HG03521 (cell line): ENCODE data around the gene SMNDC1.
"Not testable (repeated sequence)": the region's sequence is repeated elsewhere in the genome, so short reads cannot be mapped to it uniquely, and the experiment has no call there.

ENCODE experiments used
- ATAC-seq: cut with Tn5 transposase; IDR thresholded peaks from one replicate; pipeline ENCODE4 v1.9.1; 2021; ENCODE audit warnings: mild to moderate bottlenecking, moderate library complexity; ENCODE audit not compliant: unreplicated experiment

Gene SMNDC1

DNA sequence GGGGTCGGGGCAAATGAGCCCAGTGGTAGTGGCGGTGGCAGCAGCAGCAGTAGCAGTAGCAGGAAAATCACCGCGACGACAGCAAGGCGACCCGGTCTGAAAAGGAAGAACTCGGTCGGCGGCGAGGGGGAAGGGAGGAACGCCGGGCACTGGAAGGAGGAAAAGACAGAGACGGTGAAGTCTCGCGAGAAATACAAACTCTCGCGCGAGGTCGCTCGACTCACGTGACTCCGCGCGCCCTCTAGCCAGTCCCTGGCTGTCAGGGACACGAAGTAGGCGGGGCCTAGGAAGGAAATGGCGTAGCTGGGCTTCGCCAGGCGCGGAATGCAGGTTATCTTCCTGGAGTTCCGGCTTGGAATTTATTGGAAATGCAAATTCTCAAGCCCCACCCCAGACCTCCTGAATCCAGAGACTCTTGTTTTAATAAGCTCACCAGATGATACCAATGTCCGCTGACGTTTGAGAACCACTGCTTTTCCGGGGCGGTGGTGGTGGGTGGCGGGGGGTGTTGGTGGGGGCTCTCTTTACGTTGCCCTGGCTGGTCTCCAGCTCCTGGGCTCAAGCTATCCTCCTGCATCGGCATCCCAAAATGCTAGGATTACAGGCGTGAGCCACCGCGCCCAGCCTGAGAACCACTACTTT, at the start of gene SMNDC1:
SMNDC1 (minus strand) TSS at position 141 of the 642 bp plus-strand sequence. CDS start 1,333 bp downstream, outside the sequence.
- peak; percentile 92 for ATAC-seq

DNA sequence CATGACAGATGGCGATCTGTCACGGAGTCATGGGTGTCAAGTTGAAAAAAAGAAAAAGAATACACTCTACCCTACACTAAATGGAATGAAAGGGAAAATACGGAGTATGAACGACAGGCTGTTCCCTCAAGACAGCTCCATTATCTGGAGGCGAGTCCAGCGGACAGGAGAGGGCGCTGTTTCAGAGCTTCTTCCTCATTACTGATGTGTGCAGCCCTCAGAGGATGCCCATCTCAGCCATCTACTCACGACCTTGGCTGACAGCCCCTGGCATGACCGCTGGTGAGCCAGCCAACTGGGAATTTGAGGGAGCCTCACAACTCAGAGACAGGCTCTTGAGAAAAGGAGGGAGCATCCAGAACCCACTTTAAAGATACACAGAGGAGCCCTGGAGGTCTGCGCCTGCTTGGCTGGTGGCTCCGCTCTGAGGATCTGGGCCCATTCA, 49.6 kb upstream of the SMNDC1 start:
- ATAC-seq = no peak

DNA sequence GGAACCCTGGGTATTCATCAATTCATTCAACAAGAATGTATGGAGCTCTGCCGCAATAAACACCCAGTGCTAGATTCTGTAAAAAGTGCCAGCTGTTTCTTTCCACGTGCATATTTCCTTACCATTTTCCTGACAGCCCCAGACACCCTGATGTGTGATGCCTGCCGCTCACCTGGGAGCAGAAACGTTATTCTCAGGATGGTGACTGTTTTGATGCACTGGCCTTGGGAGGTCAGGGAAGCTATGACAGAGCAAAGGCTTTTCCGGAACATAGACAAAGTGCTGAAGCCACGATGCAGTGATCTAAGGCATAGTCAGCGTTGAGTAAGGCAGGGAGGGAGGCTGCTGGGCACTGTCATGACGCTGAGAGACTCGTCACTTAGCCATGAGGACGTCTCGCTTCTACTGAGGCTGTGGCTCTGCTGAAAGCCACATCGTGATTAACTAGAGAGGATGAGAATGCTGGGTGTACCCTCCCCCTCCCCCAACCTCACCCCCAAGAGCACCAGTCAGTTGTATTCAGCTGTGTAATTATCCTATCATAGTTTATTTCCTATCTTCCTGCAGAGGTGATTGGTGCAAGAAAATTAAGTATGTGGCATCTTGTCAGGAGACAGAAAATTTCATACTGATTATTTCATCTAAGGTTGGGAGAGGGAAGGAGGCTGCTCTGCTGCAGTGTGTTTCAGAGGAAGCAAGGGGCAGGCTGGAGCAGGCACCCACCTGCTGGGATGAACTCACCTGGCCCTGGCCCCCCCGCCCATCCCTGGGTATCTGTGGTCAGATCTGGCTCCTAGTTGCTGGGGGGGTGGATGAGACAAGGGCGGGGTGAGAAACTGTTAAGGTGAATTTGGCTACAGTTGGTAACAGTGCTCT, 48.8 kb upstream of the SMNDC1 start:
- no peak for ATAC-seq

DNA sequence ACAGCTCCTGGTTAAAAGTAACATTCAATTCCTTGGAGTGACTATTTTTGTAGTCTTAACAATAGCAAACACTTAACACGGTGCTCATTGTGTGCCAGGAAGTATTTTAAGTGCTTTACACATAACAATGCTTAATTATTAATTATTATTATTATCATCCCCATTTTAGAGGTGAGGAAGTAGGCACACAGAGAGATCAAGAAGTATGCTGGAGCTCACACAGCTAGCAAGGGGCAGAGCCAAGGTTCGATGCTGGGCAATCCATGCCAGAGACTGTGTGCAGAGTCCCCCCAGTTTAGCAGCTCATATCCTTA, 48.2 kb upstream of the SMNDC1 start:
- no peak for ATAC-seq

DNA sequence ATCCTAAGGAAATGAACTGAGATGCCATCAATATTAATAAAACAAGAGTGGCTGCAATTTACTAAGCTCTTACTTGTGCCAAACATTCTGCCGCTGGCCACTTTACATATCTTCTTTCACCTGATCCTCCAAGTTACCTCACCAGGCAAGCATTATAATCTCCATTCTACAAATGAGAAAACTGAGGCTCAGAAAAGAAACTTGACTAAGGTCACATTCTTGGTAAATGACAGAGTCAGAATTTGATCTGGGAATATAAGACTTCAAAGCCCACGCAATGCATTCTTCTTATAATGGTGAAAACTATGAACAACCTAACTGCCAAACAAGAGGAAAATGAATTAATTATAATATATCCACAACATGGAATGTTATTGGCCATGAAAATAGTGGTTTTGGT, 46.1 kb upstream of the SMNDC1 start:
- ATAC-seq = no peak

DNA sequence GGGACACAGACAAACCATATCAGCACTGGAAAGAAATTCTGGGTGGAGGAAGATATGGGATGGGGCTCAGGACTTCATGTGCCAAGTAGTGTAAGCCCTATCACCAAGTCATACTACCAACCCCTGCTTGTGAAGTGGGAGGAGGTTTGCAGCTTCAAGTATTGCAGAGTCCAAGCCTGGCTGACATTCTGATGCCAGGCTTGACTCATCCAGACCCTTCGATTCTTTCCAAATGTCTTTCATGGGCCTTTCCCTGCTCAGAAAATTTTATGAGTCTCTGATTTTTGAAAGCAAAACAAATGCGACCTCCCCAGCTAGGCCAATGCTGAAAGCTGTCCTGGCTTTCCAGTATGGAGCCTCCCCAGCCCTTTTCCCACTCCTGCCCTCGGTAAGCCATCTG, 45.1 kb upstream of the SMNDC1 start:
- ATAC-seq = no peak

DNA sequence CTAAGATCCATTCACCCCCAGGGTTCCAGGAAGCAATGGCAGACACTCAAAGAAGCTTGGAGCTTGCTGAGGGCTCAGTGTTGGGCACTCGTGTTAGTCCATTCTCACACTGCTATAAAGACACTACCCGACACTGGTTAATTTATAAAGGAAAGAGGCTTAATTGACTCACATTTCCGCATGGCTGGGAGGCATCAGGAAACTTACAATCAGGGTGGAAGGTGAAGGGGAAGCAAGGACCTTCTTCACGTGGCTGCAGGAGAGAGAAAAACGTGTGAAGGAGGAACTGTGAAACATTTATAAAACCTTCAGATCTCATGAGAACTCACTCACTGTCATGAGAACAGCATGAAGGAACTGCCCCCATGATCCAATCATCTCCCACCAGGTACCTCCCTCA, 44.7 kb upstream of the SMNDC1 start:
- no peak for ATAC-seq

DNA sequence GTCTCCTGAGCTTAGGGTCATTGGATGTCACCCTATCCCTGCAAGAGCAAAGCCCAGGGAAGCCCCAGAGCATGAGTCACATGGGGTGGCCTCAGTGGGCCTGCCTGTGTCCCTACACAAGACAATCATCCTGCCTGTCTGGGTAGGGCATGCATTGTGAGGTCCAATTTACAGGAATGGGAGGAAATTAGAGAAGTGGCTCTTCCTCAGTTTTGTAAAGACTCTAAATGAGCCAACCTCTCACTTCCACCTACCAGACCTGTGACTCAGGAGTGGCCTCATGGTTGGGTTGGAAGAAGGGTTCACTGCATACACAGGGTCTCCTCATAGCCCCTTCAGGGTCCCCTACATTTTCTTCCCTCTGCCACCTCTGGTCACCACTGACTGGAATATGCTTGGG, 43.6 kb upstream of the SMNDC1 start:
- ATAC-seq = no peak

DNA sequence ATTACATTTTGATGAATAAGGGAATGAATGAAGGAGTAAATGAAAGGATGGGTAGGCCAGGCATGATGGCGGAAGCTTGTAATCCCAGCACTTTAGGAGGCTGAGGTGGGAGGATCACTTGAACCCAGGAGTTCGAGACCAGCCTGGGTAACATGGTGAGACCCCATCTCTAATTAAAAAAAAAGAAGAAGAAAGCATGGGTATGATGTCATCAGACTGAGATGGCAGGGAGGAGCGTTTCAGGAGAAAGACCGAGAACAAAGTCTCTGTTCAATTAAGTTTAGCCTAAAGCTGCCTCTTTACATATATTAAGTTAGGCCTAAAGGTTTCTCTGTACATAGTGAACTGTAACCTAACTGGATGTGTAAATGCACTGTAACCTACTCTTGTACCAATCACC, 42.2 kb upstream of the SMNDC1 start:
- no peak for ATAC-seq

DNA sequence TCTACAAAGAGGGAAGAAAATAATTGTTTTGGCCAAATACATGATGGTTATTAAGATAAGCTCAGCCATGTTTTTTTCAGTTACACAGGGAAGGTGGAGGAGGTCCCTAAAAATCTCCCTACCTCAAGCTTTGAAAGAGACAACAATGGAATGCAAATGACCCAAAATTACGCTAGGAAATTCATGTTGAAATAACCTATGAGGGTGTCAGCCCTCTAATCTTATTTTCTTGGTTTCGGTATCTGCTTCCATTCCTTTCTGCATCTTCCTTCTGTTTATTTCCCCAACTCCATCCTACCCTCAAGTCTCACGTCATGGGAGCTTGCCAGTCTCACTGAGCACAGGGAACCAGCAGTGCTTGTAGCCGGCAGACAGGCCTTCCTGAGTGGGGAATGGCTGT, 40.6 kb upstream of the SMNDC1 start:
- ATAC-seq = no peak

DNA sequence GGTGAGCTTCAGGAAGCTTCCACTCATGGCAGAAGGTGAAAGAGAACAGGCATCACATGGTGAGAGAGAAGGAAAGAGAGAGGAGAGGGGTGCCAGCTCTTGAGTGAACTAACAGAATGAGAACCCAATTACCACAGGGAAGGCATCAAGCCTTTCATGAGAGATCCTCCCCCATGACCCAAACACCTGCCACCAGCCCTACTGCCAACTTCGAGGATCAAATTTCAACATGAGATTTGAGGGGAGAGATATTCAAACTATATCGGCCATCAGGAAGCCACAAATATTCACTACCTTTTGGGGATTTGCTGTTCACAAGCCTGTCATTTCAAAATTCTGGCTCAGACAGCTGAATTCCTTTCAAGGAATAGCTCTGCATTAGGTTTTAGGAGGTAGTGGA, 39.9 kb upstream of the SMNDC1 start:
- no peak for ATAC-seq

DNA sequence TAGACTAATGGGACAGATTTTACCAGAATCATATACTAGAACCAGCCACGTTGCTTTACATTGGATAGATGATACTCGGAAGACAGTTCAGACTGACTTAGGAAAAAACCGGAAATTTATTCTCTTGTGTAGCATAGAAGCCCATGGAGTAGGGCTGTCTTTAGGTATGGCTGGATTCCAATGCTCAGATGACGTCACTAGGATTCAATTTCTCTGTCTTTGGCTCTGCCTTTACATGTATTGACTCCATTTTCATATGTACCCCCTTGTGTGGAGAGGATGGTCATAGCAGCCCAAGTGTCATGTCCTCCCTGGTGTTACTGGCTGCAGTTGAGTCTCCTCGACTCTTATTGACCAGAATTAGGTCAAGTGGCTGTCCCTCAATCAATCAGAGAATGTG, 39.2 kb upstream of the SMNDC1 start:
- no peak for ATAC-seq

DNA sequence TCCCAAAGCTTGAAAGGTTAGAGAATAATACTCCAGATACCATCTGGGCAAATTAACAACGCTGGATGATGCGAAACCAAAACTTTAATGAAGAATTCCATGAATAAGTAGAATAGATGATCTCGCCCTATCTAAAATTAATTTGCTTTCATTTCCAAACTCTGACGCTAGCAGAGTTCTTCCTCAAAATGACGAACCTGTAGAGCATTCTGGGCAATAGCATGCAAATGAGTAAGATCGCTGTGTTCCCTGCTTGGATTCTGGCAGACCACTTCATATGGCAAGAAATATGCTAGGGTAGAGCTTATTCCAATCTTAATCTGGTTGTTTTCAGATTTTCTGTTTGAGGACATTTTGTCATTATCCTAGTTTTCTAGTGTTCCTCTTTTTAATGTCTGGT, 36.1 kb upstream of the SMNDC1 start:
- no peak for ATAC-seq

DNA sequence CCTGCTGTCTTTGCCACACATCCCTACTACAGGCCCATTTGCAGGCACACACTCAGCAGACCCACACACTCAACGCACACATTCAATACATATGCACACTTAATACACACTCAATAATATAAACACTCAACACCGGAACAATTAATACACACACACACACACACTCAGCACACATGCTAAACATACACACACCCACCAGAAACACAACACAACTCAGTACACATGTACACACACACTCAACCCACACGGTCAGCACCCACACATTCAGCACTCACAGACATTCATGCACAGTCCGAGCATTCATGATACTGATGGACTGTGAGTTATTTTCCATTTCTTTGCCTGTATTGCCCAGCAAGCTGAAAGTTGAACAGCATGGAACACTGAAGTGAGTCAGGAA, 35.4 kb upstream of the SMNDC1 start:
- ATAC-seq = no peak

DNA sequence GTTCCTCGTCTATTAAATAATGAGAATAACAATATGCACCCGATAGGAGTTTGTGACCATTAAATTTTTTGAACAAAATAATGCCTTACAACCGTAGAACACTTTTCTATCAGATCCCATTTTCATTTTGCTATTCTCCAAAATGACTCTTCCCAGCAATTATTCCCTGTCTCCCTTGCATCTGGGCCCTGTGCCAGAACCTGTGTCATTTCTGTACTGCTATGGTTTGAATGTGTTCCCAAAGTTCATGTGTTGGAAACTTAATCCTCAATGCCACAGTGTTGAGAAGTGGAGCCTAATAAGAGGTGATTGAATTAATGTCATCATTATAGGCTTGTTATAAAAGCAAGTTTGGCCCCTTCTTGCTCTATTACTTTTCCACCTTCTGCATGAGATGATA, 33.2 kb upstream of the SMNDC1 start:
- ATAC-seq = no peak

DNA sequence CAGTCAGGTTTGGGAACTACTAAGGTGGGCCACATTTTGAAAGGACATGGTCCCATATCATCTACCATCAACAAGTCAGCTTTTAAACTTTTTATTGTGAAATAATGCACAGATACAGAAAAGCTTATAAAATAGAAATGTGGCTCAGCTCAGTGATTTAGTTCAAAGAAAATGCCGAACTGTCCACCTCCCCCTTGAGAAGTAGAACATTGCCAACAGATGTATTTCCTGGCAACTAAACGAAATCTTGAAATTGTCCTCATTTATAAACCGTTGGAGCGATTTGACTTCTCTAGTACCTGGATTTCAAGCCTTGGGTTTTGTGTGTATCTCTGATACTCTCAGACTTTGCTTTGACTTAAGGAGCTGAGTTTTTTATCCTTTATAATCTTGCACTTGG, 32.7 kb upstream of the SMNDC1 start:
- ATAC-seq = no peak

DNA sequence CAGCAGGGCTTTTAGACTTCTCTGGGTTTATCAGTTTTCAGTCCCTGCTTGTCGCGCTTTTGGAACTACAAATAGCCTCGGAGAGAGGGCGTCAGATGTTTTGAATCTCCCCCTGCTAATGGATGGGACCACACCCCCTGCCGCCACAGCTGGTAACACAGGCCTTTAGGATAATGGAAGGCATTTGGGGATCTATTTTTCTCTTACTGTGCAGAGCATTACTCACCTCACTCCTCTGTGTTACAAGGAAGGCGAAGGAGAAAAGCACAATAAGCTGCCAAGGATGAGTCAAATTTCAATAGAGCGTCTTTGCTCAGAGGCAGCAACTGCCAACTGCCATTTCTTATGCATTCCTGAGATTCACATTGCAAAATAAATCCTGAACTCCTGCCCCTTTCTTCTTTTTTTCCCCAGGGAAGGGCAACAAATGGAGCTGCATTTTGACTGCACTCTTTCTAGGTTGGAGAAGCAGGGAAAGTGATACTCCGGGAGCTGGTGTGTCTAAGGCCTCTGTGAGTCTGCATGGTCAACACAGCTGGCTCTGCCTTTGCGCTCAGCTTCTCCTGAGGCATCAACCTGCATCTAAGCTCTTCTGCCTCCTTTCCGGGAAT, 31.5 kb upstream of the SMNDC1 start:
- ATAC-seq = no peak

DNA sequence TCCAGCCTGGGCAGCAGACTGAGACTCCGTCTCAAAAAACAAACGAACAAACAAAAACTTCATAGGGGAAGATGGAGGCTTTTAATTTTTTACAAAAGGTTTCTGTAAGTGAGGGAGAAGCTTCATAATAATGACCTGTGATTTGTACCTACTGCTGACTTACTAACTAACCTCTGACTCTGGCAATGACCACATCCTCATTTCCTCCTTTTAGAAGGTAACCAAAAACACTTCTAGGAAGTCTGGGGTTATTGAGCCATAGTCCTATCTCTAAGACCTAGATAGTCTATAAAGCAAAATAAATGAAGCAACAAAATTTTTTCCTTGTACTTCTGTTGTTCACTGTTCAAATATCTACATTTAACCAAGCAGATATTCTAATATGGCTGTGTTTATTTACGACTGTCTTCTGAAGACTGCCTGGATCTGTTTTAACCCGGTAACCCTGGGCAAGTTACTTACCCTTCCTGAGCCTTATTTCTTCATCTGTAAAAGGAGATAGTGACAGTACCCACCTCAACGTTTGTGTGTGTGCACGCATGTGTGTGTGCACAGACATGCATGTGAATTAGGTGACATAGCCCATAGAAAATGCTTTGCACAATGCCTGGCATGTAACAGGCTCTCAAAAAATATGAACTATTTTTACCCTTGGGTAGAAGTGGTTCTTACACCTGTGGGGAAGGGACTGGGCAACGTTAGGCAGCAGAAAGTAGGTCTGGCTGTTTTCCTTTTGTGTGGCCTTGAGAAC, 30.8 kb upstream of the SMNDC1 start:
- ATAC-seq = no peak

DNA sequence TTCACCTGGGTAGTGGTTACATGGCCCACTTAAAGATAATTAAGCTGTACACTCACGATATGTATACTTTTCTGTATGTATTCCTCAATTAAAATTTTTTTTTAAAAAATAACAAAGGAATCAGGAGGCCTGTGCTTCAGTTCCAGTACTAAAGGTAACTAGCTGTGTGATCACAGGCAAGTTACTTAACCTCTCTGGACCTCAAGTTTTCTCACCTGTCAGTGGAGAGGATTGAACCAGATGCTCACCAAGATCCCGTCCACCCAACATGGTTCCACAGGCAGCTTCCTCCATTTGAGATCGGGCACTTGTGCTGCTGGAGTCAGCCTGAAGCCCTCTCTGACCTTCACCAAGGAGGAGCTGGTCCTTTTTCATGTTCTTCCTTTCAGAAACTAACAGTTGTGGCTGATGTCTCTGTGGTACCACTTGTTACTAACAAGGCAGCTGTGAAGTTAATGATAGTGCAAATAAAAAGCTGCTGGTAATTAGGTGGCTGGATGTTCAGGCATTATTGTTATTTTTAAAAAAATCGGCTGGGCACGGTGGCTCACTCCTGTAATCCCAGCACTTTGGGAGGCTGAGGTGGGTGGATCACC, 29.4 kb upstream of the SMNDC1 start:
- no peak for ATAC-seq

DNA sequence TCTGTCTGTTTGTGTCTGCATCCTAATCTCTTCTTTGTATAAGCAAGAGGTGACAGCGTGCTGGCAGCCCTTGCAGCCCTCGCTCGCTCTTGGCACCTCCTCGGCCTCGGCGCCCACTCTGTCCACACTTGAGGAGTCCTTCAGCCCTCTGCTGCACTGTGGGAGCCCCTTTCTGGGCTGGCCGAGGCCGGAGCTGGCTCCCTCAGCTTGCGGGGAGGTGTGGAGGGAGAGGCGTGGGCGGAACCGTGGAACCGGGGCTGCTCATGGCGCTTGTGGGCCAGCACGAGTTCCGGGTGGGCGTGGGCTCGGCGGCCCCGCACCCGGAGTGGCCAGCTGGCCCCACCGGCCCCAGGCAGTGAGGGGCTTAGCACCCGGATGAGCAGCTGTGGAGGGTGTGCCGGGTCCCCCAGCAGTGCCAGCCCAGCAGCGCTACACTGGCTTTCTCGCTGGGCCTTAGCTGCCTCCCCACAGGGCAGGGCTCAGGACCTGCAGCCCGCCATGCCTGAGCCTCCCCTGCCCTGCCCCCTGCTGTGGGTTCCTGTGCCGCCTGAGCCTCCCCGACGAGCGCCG, 26.6 kb upstream of the SMNDC1 start:
- not testable (repeated sequence) for ATAC-seq

DNA sequence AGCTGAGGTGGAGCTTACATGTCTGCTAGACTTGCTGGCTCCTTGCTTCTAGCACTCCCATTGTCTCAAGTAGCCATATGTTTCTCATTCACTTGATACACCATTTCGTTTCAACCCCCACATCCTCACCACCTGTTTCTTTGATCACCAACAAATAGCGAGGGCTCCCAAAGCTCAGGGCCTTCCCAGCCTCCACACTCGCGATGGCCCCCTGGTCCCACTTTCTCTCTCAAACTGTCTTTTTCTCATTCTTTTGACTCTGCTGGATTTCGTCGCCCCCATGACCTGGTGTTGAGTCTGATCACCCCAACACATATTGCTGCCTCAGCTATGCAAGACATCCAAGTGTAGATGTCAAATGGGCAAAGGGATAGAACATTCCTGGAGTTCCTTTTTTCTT, 26.0 kb upstream of the SMNDC1 start:
- ATAC-seq = no peak
